ENCODE measurements around the gene CDO1. TPM values are rescaled to one million over a fixed set of nuclear protein-coding genes. Genes with fewer than 3 reads are reported as not detected.

Gene CDO1
- polyA plus RNA-seq, 2 of the 4 experiments (the other 2 are of a cell fraction): not detected

GRCh38 chr5:115795700-115796099, 20.8 kb downstream of the CDO1 start:
- Histone ChIP-seq H3K9me3 (no peaks in the 10 kb centered on the region), H3K4me2 (no peak overlapping the region), H3K4me1 (no peaks in the 10 kb centered on the region), H3K4me3 (no peak overlapping the region), H3K27ac (no peak overlapping the region)
- 3% methylated on average over 1 of the region's 1 CpG for WGBS (ENCODE audit: missing lambda C conversion rate)
- DNase-seq (ENCODE audit: low read depth in 1 of 2, low spot score in 1 of 2) (no peak), ATAC-seq (no peak), FAIRE-seq (no peak)
- TF ChIP-seq ELK1 (IDR thresholded peaks at IDR 0.05; ENCODE audit: low read depth, low read length) (no peak), EHF (CRISPR knock-in tag; IDR thresholded peaks at IDR 0.05) (no peak), CHD4 (IDR thresholded peaks at IDR 0.05; ENCODE audit: borderline replicate concordance) (no peak), HMGXB4 (CRISPR knock-in tag; IDR thresholded peaks at IDR 0.05; ENCODE audit: borderline replicate concordance) (no peak), MAX (IDR thresholded peaks at IDR 0.05) (no peak), EHMT2 (IDR thresholded peaks at IDR 0.05; ENCODE audit: low read depth) (no peak), FOSL2 (IDR thresholded peaks at IDR 0.05) (no peak), FOSL2 (CRISPR knock-in tag; IDR thresholded peaks at IDR 0.05) (no peak), HOXA7 (CRISPR knock-in tag; IDR thresholded peaks at IDR 0.05) (no peak), NPAS2 (CRISPR knock-in tag; IDR thresholded peaks at IDR 0.05; ENCODE audit: borderline replicate concordance) (no peak), HOXB13 (CRISPR knock-in tag; IDR thresholded peaks at IDR 0.05; ENCODE audit: low read depth) (no peak), E2F6 (IDR thresholded peaks at IDR 0.05; ENCODE audit: borderline replicate concordance, low read depth) (no peak), PHF8 (IDR thresholded peaks at IDR 0.05; ENCODE audit: borderline replicate concordance, low read depth) (no peak), TFCP2L1 (CRISPR knock-in tag; IDR thresholded peaks at IDR 0.05) (no peak), BCL3 (IDR thresholded peaks at IDR 0.05) (no peak), HDAC2 (IDR thresholded peaks at IDR 0.05) (no peak), CHD2 (IDR thresholded peaks at IDR 0.05; ENCODE audit: low read length, partially characterized antibody) (no peak), KDM5A (IDR thresholded peaks at IDR 0.05) (no peak)
- POLR2A ChIA-PET: no interaction called here
- CTCF ChIA-PET: interaction anchor here (0.9 kb wide), 1 partner anchor 28 kb away, joined by 3 read pairs; no protein-coding TSS in a partner anchor

GRCh38 chr5:115788440-115788839, 28.0 kb downstream of the CDO1 start:
- ChIA-PET POLR2A (no interaction called here), CTCF (interaction anchor here (1.3 to 1.4 kb wide), 2 partner anchors 11 to 153 kb away, joined by 3 read pairs; no protein-coding TSS in a partner anchor)
- TF ChIP-seq CTCF (IDR thresholded peaks at IDR 0.05) (no peak), HDAC2 (IDR thresholded peaks at IDR 0.05) (no peak), MYC (IDR thresholded peaks at IDR 0.05; ENCODE audit: borderline replicate concordance, low read length) (no peak), JUNB (IDR thresholded peaks at IDR 0.05) (no peak), SREBF2 (IDR thresholded peaks at IDR 0.05) (no peak), ATOH8 (CRISPR knock-in tag; IDR thresholded peaks at IDR 0.05; ENCODE audit: low read depth) (no peak), ZC3H11A (IDR thresholded peaks at IDR 0.05) (no peak), MAFK (IDR thresholded peaks at IDR 0.05; ENCODE audit: partially characterized antibody) (no peak)
- 84% methylated on average over 1 of the region's 1 CpG for WGBS (ENCODE audit: missing lambda C conversion rate)
- ATAC-seq (no peak), FAIRE-seq (no peak), DNase-seq (ENCODE audit: low read depth in 1 of 2, low spot score in 1 of 2) (no peak)
- Histone ChIP-seq H3K4me2 (no peak overlapping the region), H3K27ac (no peak overlapping the region), H3K4me1 (no peaks in the 10 kb centered on the region), H3K4me3 (no peak overlapping the region), H3K9me3 (0 out of 3 replicates have a peak, but pooled peaks cover 5% of the 10 kb centered on the region)

Measured in A549 (cell line).